GM19238 (cell line): ENCODE data around the gene LGR4.

ENCODE experiments used
- DNase-seq: peaks from one replicate; pipeline ENCODE4 v3.0.0; 2011; ENCODE audit warnings: low spot score; ENCODE audit not compliant: insufficient read length

LGR4 gene

DNA sequence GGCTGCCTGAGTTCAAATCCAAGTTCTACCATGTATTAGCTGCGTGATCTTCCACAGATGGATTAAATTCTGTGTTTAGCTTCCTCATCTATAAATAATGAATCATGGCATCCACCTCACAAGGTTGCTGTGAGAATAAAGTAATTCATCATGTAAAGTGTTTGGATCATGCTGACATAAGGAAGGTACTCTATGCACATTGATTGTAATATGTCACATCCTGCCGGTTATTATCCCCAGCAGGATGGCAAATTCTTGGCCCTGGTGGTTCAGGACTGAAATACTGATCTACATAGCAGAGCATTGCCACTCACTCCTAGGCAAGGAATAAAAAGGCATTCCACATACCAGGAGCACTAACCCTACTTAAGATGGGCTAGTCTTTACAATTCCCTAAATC, 40.8 kb downstream of the LGR4 start:
- DNase-seq, result no peak

DNA sequence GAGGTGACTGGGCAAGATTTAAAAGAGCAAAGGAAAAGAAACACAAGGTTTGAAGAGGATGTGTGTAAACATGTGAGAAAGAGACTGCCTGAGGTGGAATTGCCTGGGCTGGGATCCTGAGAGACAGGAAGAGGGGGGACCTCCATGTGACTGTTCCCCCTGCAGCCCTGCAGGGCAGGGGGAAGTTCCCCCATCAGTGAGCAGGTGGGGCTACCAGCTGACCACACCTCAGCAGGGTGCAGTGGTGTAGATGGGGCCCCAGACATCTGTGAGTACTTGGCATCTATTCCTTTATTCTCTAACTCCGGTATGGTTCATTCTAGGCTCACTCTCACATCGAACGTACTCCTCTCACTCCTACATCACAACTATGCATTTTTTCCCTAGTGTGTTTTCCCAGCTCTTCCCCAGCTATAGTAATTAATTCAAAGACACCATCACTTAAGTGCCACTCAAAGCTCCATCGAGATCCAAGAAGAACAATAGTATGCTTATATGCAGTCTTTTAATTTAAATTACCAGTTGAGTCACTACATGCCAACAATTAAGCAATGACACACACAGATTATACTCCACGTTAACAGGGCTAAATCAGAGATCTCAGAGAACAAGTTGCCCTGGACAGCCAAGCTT, 42.7 kb downstream of the LGR4 start:
- DNase-seq, result no peak

DNA sequence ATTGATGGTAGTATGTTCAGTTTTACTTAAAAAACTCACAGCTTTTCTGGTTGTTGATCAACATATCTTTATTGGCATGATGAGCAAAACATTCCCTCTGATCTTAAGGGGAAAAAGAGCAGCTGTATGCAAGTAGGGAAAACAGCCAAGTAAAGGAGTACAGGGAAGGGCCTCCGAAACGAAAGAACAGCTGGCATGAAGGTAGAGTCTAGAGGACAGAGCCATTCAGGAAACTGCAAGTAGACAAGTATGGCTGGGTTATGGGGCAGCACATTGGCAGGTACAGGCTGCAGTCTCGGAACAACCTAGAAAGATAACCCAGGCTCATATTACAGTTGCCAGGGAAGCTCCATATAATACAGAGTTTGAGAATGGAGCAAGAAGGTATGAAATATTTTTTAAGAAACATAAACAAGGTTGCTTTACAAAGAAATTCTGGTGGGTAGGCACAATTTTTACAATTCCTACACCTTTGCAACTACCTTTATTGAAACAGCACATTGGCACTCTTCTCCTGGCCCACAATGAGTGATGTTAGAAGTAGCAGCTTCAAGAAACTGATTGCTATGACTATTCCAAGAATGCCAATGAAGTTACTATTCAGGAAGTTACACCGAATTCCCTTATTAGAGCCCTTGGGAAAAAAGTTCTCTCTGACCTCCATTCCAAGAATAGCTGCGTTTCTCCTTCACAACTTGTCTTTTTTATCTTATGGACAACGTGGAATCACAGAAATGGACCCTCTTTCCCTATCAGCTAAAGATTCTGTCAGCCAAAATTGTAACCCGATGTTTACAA, 45.2 kb downstream of the LGR4 start:
- no peak for DNase-seq

DNA sequence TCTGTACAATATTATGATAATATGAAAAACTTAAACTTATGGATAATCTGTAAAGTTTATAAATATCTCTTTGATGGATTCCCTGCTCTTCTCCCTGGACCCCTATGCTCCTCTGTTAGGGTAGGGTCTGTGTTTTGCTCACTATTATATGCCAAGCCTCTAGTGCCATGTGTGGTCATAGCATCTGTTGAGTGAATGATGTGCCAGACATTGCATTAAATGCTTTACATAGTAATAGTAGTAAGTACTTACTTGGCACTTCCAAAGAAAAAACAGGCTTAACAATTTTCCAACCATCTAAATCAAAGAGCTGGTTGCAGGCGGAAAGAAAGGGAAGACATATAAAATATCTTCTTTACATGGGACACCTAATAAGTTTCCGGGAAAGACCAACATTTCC, 46.8 kb downstream of the LGR4 start:
- no peak for DNase-seq

DNA sequence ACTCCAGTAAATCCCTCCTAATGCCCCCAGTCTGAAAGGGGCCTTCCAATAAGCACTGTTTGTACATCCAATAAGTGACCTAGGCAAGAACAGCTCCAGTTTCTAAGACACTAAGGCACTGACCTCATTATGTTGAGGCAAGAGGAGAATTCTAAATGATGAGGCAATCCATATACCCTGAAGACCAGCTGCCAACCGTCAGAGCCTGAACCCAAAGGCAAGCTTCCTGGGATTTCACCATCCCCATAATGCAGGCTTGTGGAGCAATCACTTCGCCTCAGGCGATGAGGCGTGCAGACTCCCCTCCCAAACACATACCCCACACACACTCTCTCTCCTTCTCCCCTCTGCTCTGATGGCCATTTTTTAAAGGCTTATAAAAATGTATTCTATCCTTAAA, 49.5 kb downstream of the LGR4 start:
- no peak for DNase-seq

DNA sequence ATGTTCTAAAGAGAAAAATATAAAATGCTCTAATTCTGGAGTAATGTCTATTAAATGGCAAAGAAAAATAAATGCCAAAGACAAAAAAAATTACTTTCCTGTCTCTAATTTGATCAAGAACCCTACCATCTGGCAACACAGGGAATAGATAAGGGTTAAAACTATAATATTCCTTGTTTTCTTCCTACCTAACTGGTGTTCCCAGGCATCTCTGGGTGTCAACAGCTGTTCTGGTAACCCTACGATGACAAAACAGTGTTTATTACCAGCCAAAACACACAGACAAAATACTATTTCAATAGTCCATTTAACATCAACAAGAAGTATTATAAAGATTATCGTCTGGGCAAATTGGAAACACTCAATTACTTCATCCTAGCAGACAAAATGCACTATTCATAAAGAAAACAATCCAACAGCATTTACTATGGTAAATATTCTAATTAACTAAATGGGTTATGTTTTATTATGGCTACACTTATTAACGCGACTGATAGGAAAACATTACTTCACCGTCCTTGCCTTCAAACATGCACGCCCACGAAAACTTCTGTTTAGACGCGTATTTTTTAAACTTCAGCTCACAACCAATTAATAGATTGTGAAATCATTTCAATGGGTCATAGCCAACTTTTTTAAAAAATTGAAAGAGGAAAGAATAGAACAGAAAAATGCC, 50.6 kb downstream of the LGR4 start:
- no peak for DNase-seq

DNA sequence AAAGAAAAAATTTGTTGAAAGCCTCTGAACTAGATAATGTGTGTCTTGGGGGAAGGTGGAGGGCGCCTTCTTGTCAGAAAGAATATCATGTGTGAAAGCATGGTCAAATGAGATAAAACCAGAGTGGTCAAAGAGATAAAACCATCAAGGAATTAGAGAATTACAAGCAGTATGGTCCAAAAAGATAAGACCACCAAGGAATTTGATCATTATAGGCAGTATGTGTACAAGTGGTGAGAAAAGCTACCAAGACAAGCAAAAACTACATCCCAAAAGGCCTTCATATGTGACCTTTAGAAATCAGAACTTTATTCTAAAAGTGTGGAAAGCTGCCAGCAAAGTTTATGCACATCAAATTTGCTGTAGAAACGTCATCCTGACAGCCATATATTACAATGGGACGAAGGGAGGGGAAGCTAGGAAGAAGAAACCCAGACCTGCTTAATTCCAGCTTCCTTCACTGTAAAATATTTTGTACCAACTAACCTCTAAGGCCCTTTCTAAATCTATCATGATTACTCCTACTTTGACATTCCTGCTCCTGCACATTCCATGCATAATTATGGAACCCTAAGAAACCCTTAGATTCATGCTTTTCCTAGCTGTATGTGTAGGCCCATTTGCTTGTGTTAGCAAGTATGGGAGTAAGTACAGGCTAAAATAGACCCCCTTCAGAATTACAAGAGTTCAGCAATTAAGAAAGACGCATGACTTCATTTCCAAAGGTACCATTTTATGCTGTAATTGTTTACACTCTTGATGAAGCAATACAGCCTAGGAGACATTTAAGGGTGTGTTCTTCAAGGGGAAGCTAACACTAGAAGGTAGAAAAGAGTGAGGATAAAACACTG, 51.6 kb downstream of the LGR4 start:
- no peak for DNase-seq

DNA sequence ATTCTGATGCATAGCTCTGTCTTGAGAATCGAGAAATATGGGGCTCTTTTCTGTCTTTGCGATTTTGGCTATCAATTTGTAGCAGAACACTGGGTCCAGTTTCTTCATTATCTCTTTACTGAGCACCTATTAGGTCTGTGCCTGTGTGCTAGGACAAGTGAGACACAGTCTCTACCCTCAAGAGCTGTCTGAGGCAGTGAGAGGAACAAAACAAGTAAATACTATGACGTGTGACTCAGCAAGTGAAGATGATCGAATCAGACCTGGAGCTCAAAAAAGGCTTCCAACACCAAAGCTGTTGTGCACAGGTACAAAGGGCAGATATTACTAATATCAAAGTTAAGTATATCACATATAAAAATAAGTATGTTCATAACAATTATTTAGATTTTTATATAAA, 52.4 kb downstream of the LGR4 start:
- DNase-seq, result no peak

DNA sequence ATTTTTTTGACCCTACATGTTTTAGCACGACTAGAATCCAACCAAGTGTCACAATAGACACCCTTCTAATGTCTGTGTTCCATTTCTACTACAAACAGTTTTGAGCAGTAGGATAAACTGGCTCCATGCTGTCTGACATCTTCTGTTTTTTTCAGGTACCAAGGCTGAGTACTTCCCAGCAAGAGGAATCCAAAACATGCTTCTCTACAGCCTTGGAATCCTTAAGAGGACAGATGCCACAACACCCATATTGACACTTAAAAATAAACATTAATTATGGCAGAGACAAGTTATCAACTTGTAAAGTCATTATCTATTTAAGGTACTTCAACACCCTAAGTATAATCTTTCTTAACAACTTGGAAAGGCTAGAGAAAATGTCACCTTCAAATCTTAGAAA, 54.2 kb downstream of the LGR4 start:
- DNase-seq, result no peak

DNA sequence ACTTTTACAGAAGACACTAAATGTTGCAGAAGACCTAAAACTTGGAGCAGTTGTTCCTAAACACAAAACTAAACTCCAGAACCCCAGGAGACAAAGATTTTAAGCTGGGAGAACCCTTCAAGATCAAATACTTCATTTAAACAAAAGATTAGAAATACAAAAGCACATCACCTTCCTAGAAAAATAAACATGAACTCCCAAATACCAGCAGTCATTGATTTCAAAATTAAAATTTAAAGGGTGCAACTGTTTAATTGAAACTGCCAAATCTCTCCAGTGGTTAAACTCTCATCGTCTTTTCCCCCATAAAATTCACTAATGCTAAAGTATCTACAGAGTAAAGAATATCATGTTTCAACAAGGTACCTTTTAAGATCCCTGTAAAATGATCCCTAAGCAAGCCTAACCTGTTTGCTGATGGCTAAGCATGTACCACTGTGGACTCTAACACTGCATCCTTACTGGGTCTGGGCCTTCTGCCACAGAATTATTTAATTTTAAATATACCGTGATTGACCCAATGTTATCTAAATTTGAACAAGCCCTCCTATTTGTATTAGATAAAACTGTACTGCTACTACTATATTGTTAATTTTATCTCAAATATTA, 55.9 kb downstream of the LGR4 start:
- DNase-seq, result no peak

DNA sequence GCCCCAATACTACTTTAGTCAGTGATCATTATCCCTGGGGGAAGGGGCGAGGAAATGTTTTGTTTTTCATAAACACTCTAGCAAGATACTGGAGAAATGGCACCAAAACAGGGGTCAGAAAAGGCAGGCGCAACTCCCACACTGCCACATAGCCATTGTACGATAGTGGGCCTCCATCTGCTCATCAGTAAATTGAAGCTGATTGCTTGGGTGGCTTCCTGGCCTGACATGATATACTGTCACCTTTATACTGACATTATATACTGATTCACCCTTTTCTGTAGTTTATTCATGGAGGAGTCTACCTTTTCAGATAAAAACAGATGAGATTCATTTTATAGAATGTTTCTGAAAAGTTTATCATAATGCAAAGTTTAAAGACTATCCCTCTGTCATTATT, 57.9 kb downstream of the LGR4 start:
- DNase-seq, result no peak

DNA sequence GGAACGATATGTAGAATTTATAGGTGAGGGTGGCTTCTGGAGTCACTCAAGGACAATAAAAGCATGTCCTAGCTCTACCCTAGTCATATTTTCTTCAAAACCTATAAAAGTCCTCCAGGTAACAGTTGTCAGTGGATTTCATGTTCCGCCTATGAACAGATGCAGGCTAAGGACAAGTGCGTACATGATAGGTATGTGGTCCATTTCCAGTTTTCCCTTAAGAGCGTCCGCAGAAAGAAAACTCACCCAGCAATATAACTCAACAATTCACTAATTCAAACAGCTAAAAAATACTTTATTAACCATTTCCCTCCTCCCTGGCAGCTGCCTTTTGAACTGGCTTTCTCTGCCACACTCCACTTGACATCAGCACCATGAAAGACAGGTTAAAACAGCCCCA, 59.4 kb downstream of the LGR4 start:
- DNase-seq, result no peak

DNA sequence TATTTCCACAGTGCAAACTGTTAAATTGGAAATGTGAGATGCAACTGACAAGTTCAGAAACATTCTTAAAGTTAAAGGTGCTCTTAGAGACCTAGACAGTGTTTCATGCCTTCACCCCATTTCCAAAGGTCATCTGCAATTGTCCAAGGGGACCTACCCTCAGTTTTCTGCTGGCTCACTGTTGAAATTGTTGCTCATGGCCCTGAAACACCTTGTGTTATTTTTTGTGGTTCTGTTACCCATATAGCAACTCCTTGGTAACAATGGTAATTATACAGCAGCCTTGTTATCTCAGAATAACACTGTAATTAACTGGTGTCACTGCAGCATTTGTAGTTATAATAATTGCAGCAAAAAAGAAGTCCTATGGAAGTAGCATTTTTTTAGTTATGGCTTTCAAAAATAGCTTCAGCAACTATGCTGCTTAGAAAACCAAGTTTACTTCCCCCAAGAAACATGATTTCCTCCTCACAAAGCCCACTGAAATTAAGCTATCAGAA, 60.3 kb downstream of the LGR4 start:
- no peak for DNase-seq

DNA sequence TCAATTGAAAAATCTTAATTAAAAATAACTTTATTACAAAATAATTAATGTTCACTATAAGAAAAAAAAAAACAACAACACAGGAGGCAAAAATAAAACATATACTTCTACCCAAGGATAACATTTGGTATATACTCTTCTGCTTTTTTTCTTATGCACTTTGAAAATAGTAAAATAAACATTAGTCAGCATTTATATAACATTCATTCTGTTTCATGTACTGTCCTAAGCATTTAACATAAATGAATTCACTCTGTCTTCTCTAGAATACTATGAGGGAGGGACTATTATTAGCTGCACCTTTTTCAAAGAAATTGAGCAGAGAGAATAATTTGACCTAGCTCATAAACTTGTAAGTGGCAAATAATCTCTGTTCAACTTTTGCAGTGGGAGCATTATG, 61.3 kb downstream of the LGR4 start:
- no peak for DNase-seq

DNA sequence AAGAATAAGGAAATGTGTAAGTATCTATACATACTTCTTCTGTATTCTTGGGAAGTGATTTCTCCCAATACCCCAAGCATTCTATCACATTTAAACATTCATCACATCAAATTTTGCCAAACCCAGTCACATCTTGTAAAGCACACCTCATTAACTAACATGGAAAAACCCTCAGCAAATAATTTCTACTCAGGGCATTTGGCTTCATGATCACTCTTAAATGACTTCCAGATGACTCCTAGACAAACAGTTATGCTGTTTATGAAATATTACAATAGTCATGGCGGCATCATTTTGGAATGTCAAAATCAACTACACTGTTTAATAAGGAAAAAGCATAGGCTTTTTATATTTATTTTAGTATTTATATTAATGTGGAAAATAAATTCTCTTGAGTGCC, 62.3 kb downstream of the LGR4 start:
- no peak for DNase-seq

DNA sequence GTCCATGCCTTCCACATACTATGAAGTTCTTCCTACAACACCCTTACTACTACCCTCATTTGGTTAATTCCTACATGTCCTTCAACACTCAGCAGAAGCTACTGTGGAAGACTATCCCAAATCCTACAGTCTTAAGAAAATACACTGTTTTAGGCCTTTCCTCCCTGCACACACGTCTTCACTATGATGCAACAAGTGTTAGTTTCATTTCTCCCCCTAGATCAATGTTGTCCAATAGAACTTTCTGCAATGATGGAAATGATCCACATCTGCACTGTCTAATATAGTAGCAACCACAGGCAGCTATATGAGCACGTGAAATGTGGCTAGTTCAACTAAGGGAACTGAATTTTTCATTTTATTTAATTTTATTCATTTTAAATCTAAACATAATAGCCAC, 62.8 kb downstream of the LGR4 start:
- DNase-seq, result no peak

DNA sequence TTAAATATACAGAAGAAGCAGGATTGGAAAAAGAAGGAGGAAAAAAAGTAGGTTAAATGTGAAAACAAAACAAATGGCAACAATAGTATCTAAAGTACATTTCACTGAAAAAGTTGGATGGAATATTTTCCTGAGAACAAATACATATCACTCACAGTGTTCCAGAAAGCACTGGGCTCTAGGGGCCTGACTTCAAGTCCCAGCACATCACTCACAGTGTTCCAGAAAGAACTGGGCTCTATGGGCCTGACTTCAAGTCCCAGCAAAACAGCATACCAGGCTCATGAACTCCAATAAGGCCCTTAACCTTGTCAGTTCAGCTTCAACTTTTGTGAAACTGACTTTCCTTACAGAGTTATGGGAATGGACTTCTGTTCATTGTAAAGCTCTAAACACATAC, 63.5 kb downstream of the LGR4 start:
- DNase-seq, result no peak

DNA sequence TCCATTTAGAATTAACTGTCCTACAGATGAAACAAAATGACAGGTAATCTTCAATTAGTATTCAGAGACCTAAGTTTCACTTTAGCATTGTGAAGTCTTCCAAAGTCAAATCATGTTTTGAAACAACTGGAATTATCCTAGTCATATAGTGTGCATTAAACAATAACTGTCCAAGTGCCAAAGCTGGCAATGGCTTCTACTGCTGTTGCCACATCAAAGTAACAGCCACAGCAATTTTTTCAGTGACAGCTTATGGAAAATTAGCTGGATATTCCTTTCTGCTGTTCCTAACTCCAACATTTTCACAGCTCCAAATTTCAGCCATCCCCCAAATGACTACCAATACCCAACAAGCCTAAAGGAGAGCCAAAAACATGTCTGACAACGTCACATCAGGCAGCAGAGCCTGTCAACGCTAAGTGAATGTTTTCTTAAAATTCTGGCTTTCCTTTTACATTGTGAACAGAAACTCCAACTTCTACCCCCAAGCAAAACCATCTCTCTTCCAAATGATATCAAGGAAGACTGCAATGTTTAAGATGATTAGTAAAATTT, 64.3 kb downstream of the LGR4 start:
- DNase-seq, result no peak

DNA sequence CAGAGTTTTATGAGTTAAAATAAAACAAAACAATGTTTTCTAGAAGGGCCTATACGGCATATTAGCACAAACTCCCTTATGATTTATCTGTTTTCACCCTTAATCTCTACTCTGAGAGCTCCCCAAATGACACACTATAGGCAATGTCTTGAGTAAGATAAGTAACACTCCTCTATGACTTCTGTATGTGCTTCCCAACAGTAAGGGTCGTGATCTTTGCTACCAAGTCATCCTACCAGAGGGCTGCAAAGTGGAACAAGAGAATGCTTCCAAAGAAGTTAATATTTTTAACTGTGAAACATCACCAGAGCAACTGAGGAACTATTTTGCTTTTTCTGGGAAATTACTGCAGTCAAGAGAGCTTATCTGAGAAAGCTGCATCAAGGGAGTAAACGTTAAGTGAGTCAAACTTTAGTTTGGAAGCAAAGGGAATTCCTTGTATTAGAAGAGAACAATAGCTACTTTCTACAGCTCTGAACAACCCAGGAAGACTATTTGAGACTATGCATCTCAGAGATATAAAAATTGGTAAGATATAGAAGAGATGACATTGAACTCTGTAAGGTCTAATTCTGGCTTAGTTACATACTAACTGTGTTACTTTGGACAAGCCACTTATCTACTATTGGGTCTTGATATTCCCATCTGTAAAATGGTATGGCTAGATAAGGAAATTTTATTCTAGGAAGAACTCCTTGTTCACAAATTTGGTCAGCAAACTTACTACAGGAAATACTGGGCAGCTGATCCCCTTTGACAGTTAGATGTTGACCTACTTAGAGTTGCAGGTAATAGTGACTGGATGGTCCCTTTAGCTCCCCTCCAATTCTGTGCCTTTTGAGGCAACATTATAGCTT, 65.9 kb downstream of the LGR4 start:
- DNase-seq, result no peak

DNA sequence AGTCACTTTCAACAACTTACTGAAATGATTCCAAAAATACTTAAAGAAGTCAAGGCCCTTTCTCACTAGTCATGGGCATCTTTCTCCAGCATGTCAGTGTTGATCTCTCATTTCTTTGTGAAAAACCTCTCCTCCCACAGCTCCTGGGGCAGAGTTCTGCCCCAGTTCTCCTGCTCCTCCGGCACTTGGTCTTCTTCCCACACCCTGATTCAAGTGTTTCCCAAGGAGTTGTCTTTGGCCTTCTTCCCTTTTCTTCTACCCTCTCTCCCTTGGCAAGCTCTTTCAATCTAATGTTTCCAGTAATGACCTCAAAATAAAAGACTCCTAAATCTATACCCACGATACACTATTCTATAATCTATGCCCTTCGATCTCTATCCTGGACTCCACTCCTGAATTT, 67.5 kb downstream of the LGR4 start:
- DNase-seq, result no peak
